ENCODE results near the gene MAGOH. TPM values are rescaled to one million over a fixed set of nuclear protein-coding genes. Genes with fewer than 3 reads are reported as not detected.
"Not testable (repeated sequence)": the region's sequence is repeated elsewhere in the genome, so short reads cannot be mapped to it uniquely, and the experiment has no call there.

MAGOH gene
- total RNA-seq, 1 donor from 2014 or later = 109 TPM

DNA sequence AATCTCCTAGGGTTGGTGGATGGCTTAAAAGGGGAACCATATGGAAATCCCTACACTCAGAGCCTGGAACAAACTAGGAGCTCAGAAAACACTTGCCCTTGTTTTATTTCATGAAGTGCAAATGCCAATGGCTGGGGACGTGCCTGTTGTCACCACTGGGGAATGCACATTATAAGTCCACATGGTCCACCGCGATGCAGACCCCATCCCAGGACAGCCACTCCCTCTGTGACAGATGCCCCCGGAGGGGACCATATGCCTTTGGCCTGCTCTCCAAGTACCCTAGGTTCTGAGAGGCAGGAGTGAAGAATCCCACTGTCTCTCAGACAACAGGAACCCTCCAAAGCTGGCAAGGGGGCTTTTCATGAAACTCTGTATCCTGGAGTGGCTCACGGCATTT lies 47.2 kb upstream of the MAGOH start:
- Mint-ChIP-seq H3K4me3 (no peak overlapping the region), H3K27me3 (ENCODE audit: insufficient read depth, low read depth) (peaks cover 2% of the 10 kb centered on the region), H3K4me1 (peaks cover 50% of the 10 kb centered on the region), H3K9me3 (no peaks in the 10 kb centered on the region), H3K36me3 (peaks cover 8% of the 10 kb centered on the region), H3K27ac (no peak overlapping the region)
- Histone ChIP-seq H3K4me3 (no peak overlapping the region), H3K27ac (no peak overlapping the region), H2AFZ (replicated peaks) (no peak overlapping the region), H4K20me1 (ENCODE audit: low read depth) (peaks cover 11% of the 10 kb centered on the region), H3K79me2 (ENCODE audit: low read depth) (peaks cover 5% of the 10 kb centered on the region), H3K9ac (no peak overlapping the region), H3K36me3 (no peaks in the 10 kb centered on the region), H3K9me3 (ENCODE audit: low read depth) (no peaks in the 10 kb centered on the region), H3K4me2 (no peak overlapping the region), H3K4me1 (peaks cover 42% of the 10 kb centered on the region), H3F3A (ENCODE audit: low read depth) (peaks cover 38% of the 10 kb centered on the region), H3K27me3 (no peaks in the 10 kb centered on the region)
- no peak for TF ChIP-seq EZH2phosphoT487 (IDR thresholded peaks at IDR 0.05)
- TF ChIP-seq EZH2 (IDR thresholded peaks at IDR 0.05) = no peak
- TF ChIP-seq, protein P1, sequence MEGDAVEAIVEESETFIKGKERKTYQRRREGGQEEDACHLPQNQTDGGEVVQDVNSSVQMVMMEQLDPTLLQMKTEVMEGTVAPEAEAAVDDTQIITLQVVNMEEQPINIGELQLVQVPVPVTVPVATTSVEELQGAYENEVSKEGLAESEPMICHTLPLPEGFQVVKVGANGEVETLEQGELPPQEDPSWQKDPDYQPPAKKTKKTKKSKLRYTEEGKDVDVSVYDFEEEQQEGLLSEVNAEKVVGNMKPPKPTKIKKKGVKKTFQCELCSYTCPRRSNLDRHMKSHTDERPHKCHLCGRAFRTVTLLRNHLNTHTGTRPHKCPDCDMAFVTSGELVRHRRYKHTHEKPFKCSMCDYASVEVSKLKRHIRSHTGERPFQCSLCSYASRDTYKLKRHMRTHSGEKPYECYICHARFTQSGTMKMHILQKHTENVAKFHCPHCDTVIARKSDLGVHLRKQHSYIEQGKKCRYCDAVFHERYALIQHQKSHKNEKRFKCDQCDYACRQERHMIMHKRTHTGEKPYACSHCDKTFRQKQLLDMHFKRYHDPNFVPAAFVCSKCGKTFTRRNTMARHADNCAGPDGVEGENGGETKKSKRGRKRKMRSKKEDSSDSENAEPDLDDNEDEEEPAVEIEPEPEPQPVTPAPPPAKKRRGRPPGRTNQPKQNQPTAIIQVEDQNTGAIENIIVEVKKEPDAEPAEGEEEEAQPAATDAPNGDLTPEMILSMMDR (IDR thresholded peaks at IDR 0.05) = no peak
- DNase-seq (ENCODE audit: low spot score) = no peak

DNA sequence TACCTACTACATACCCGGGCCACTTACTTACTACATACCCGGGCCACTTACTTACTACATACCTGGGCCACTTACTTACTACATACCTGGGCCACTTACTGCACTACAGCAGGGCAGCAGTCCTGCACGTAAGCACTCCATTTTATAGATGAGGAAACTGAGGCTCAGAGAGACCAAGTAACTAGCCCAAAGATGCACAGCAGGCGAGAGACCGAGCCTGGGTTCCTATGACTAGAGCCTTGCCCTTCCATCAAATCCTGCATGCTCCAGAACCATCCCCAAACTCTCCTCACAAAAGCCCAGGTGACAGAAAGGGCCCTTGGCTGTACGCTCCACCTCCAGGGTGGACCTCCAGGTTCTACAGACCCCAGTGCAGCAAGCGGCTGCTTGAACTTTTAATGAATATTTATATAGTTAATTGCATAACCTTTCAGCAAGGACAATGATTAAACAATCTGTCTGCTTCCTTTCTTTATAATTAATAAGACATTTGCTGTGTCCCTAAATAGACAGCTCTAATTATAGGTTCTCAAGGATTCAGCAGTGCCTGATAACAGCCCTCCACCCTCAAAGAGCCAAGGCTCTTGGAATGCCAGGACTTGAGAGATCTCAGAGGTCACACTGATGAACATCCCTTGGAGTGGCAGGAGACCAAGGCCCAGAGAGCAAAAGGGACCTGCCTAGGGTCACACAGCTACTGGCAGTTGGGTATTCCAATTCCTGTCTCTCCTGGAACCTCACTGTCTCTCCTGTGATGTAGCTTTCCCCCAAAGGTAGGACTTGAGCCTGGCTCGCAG lies 46.1 kb upstream of the MAGOH start:
- TF ChIP-seq EZH2phosphoT487 (IDR thresholded peaks at IDR 0.05) (no peak), EZH2 (IDR thresholded peaks at IDR 0.05) (no peak)
- TF ChIP-seq, protein P1 (IDR thresholded peaks at IDR 0.05) = no peak
- no peaks in the 10 kb centered on the region for H3K36me3 ChIP-seq
- no peak overlapping the region for H3K4me3 ChIP-seq
- H3K36me3 Mint-ChIP-seq = peaks cover 11% of the 10 kb centered on the region
- H3K4me3 Mint-ChIP-seq = no peak overlapping the region
- peaks cover 46% of the 10 kb centered on the region for H3K4me1 Mint-ChIP-seq
- no peaks in the 10 kb centered on the region for H3K27me3 Mint-ChIP-seq (ENCODE audit: insufficient read depth, low read depth)
- H3K4me2 ChIP-seq = no peak overlapping the region
- H3K4me1 ChIP-seq = peaks cover 31% of the 10 kb centered on the region
- H3K9me3 ChIP-seq (ENCODE audit: low read depth) = no peaks in the 10 kb centered on the region
- H4K20me1 ChIP-seq (ENCODE audit: low read depth) = peaks cover 10% of the 10 kb centered on the region
- no peak overlapping the region for H3K27ac ChIP-seq
- peaks cover 33% of the 10 kb centered on the region for H3F3A ChIP-seq (ENCODE audit: low read depth)
- H3K79me2 ChIP-seq (ENCODE audit: low read depth) = peaks cover 5% of the 10 kb centered on the region
- DNase-seq (ENCODE audit: low spot score) = no peak
- no peak overlapping the region for H3K9ac ChIP-seq
- no peak overlapping the region for H2AFZ ChIP-seq (replicated peaks)
- no peaks in the 10 kb centered on the region for H3K27me3 ChIP-seq
- no peak overlapping the region for H3K27ac Mint-ChIP-seq
- H3K9me3 Mint-ChIP-seq = no peaks in the 10 kb centered on the region

DNA sequence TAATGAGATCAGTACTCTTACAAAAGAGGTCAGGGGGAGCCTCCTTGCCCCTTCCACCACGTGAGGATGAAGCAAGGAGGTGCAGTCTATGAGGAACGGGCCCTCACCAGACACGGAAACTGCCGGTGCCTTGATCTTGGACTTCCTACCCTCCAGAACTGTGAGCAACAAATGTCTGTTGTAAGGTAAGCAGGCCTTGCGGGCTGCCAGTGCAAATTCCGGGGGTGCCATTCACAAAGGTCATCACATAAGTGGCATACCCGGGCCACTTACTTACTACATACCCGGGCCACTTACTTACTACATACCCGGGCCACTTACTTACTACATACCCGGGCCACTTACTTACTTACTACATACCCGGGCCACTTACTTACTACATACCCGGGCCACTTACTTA lies 44.8 kb upstream of the MAGOH start:
- H2AFZ ChIP-seq (replicated peaks); H3K4me3 ChIP-seq; H3K9ac ChIP-seq; H3K27ac ChIP-seq; H3K27ac Mint-ChIP-seq; H3K79me2 ChIP-seq (ENCODE audit: low read depth); H3K27me3 Mint-ChIP-seq (ENCODE audit: insufficient read depth, low read depth); H3K4me2 ChIP-seq; H4K20me1 ChIP-seq (ENCODE audit: low read depth); H3K36me3 ChIP-seq; DNase-seq (ENCODE audit: low spot score); H3K27me3 ChIP-seq; H3K4me3 Mint-ChIP-seq; H3K9me3 Mint-ChIP-seq; H3K9me3 ChIP-seq (ENCODE audit: low read depth): not testable (repeated sequence)
- H3F3A ChIP-seq (ENCODE audit: low read depth) = peaks cover 20% of the 10 kb centered on the region
- Mint-ChIP-seq H3K4me1 (peaks cover 36% of the 10 kb centered on the region), H3K36me3 (peaks cover 13% of the 10 kb centered on the region)
- H3K4me1 ChIP-seq = peaks cover 21% of the 10 kb centered on the region

DNA sequence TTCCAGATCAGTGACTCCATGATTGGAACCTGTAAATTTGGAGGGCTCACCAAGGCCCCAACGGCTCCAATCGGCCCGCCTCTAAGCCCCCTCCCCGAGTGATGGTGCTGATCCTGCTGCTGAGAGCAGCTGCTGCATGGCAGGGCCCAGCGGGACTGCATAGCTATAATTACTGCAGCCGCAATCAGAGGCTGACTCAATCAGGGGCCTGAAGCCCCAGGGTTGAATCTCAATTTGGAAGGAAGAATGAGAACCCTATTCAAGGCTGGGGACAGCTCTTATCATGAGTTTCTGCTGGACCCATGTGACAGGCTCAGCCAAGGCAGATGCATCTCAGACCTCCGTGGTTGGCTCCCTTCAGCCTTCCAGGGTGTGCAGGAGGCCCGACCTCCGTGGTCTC lies 42.8 kb upstream of the MAGOH start:
- H3K27ac ChIP-seq = no peak overlapping the region
- H3K4me1 ChIP-seq = peaks cover 1% of the 10 kb centered on the region
- Mint-ChIP-seq H3K27me3 (ENCODE audit: insufficient read depth, low read depth) (no peaks in the 10 kb centered on the region), H3K27ac (peak overlapping the region; percentile 24), H3K4me3 (no peak overlapping the region), H3K4me1 (peaks cover 19% of the 10 kb centered on the region), H3K9me3 (no peaks in the 10 kb centered on the region), H3K36me3 (peaks cover 14% of the 10 kb centered on the region)
- H2AFZ ChIP-seq (replicated peaks) = no peak overlapping the region
- H3K4me3 ChIP-seq = no peak overlapping the region
- H3K9me3 ChIP-seq (ENCODE audit: low read depth) = no peaks in the 10 kb centered on the region
- no peaks in the 10 kb centered on the region for H3K27me3 ChIP-seq
- H3K79me2 ChIP-seq (ENCODE audit: low read depth) = no peaks in the 10 kb centered on the region
- no peaks in the 10 kb centered on the region for H4K20me1 ChIP-seq (ENCODE audit: low read depth)
- DNase-seq (ENCODE audit: low spot score) = no peak
- H3F3A ChIP-seq (ENCODE audit: low read depth) = peaks cover 2% of the 10 kb centered on the region
- TF ChIP-seq, protein P1 (IDR thresholded peaks at IDR 0.05) = no peak
- TF ChIP-seq EZH2 (IDR thresholded peaks at IDR 0.05) = no peak
- TF ChIP-seq EZH2phosphoT487 (IDR thresholded peaks at IDR 0.05) = no peak
- H3K9ac ChIP-seq = no peak overlapping the region
- H3K4me2 ChIP-seq = no peak overlapping the region
- no peaks in the 10 kb centered on the region for H3K36me3 ChIP-seq
